Erythroblast (primary cell): ENCODE results near the gene ZMIZ1.

ENCODE experiments used
- GATA1 ChIP-seq: IDR thresholded peaks from 2 replicates; pipeline ENCODE4 v1.6.1; 2011; ENCODE audit warnings: low read depth, mild to moderate bottlenecking, control low read depth, low read length, moderate library complexity
- POLR2A ChIP-seq: IDR thresholded peaks from 2 replicates; pipeline ENCODE4 v1.6.1; 2011; ENCODE audit warnings: mild to moderate bottlenecking, low read length

DNA sequence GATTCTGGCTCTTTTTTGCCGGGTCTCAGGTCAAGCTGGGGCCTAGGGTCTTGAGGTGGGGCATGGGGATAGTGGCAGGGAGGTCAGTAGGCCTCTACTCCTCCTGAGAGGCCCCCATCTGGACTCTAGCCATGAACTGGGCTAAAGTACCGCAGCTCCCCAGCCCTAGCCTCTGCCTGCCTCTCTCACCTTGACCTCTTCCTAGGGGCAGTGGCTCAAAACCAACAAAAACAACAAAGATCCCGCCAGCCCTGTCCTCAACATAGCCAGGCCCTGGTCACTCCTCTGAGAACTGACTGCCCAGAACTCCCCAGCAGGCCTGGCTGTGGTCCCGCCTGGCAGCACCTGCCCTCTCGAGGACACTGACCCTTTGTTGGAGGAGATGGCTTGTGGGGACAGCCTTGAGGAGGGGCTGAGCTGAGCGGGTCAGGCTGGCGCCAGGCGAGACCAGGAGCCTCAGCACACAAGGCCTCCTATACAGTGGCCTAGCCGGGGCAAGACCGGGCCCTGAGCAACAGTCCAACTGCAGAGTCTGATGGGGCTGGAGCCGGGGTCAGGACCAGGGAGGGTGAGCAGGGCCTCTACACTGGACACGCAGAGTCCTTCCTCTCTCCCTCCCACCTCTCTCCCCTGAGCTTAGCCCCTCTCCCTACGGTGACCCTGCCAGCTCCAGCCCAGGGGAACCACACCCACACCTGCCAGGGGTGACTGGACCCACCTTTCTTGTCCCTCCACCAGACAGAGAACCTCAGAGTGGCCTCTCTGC lies 266.9 kb downstream of the ZMIZ1 start:
- TF ChIP-seq POLR2A (no peak), GATA1 (no peak)
